ENCODE results near the gene PRELID2.
"Not testable (repeated sequence)": the region's sequence is repeated elsewhere in the genome, so short reads cannot be mapped to it uniquely, and the experiment has no call there.

Gene PRELID2

GRCh38 chr5:145838276-145838675 is 3.1 kb upstream of the PRELID2 start:
- DNase-seq: no peak

GRCh38 chr5:145836241-145836640 is 1.1 kb upstream of the PRELID2 start:
- DNase-seq: not testable (repeated sequence)

DNA sequence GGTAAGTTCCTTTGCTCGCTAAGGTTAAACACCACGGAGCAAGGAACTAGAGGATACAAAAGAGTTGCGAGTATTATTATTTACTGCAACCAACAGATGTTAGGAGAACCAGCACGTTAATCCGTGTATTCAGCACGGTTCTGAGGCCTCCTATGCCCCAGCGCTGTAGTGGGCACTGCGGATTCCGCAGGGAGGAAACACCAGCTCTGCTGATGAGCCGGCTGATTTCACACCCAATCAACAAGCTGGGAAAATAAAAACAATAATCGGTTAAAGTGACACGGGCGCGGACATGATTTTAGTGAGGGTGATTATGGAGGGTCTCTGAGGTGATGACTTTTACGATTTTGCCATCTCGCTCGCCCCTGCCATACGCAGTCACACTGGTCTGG is 702 bp upstream of the PRELID2 start:
- DNase-seq: no peak

DNA sequence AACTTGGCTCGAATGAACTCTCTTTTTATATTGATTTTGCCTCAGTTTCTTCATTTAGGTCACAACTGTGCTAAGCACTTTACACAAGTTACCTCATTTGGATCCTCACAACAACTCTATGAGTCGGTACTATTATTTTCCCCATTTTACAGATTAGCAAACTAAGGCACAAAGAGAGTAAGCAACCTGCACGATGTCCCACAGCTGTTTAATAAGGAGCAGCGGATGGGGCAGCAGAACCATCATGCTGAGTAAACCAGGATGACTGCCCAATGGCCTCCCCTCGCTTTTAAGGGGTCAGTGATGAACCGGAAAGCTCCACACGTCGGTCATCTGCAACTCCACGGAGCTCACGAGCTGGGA is 607 bp downstream of the PRELID2 start:
- no peak for DNase-seq

GRCh38 chr5:145833631-145834200 is 1.4 kb downstream of the PRELID2 start:
- DNase-seq: no peak

GRCh38 chr5:145830594-145830993 is 4.5 kb downstream of the PRELID2 start:
- DNase-seq: no peak

GRCh38 chr5:145829708-145830361 is 5.3 kb downstream of the PRELID2 start:
- peak; percentile 44 for DNase-seq

DNA sequence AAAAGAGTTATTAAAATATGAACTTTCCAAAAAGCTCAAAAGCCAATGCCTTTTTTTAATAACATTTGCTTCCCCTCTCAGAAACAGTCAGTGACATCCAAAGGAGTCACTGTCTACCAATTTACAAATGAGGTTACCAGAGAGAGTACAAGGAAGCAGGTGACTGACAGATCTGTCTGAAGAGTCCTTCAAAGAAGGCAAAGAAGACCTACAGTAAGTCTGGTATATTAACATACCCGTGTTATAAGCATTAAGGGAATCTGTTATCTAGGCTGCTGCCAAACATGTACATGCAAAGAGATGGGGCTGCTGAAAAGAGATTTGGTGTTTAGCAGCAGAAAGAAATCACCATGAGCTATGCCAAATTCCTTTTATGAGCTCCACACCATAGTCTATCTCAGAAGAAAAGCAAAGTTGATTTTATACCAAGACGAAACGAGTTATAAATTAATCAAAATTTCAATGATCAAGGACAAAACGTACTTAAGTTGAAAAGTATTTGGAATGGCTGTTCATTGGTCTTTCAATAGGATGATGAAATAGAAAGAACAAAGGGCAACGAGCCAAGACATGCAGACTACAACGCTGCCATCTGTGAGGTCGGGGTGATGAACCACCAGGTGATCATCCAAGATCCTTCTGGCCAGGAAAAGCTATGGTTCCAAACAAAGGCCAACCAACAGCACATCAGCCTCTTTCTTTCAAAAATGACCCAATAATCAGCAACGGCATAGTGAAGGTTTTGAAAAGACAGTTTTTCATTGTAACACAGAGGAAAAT is 8.1 kb downstream of the PRELID2 start:
- no peak for DNase-seq

GRCh38 chr5:145825751-145826180 is 9.4 kb downstream of the PRELID2 start:
- peak; percentile 67 for DNase-seq

- no peak for DNase-seq
These were observed 11.1 kb downstream of the PRELID2 start for GRCh38 chr5:145824040-145824439.

GRCh38 chr5:145818604-145819003 is 16.5 kb downstream of the PRELID2 start:
- DNase-seq: no peak

DNA sequence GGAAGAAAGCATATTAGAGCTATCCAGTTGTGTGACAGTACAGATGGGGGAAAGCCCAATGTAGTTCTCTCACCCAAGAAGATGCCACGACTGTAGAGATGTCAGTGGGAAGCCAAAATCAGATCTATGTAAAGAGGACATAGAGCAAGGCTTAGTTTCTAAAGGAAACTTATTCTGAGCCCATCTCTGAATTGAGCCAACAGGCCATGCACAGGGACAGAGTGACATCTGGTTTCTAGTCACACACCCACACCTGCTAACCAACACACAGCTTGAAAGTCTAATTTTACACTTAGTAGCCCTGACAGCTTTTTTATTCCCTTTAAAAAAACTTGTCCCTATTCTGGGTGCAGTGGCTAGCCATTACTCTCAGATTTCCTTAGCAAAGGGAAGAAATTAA is 22.3 kb downstream of the PRELID2 start:
- DNase-seq: no peak

DNA sequence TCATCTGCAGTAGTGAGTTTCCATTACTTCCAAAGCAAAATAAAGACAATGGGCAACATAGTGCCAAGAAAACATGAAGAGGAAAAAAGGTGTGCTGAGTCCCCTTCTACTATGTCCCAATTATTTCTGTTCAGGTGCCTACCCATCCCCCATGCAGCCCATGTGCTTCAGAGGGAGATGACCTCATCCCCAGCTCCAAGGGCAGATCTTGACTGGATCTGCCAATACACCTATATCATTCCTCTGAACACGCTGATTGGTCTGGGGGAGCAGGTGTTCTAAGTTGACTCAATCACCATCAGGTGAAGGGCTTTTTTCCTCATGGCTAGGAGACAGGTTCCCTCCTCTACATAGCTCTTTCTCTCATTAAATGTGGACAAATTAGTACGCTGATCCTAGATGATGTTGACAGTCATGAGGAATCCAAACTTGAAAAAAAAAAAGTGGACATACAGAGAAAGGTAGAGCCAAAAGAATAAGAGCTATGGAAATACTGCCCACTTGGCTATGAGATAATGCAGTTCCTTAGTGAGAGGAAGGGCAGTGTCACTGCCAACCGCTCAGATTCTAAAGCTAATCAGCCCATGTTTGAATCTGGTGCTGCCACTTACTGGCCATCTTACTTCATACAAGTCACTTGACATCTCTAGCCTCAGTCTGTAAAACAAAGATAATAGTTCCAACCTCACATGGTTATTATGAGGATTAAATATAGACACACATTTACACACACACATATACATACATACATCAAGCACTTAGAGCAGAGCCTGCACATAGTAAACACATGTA is 23.1 kb downstream of the PRELID2 start:
- DNase-seq: peak; percentile 20

DNA sequence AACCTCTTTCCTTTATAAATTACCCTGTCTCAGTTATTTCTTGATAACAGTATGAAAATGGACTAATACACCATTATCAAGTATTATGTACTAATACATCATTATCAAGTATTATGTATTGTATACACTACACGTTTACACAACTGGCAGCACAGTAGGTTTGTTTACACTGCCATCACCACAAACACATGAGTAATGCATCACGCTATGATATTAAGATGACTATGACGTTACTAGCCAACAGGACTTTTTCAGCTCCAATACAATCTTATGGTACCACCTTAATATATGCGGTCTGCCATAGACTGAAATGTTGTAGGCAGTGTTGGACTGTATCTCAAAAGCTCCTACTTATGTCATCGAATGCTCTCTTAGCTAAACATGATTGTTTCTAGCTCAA is 28.2 kb downstream of the PRELID2 start:
- no peak for DNase-seq

- no peak for DNase-seq
These were observed 29.3 kb downstream of the PRELID2 start for GRCh38 chr5:145805819-145806218.

GRCh38 chr5:145804701-145805100 is 30.4 kb downstream of the PRELID2 start:
- DNase-seq: no peak

- no peak for DNase-seq
These were observed 31.8 kb downstream of the PRELID2 start for GRCh38 chr5:145803112-145804004.

DNA sequence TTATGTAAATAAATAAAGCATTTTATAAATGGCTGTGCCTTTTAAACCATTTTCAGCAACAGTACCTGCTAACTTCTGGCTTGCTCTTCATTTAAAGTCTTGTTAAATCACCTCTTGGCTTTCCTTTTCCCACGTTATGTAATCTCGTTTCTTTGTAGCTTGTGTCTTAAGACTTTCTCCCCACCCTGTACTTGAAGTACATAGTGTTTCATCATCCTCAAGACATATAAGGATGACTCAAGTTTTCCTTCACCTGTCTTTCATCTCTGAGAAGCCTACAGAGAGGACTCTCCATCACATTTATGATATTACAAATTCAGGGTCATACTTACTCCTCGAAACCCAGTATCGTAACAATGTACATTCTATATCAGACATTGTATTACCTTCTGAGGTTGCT is 33.9 kb downstream of the PRELID2 start:
- no peak for DNase-seq

DNA sequence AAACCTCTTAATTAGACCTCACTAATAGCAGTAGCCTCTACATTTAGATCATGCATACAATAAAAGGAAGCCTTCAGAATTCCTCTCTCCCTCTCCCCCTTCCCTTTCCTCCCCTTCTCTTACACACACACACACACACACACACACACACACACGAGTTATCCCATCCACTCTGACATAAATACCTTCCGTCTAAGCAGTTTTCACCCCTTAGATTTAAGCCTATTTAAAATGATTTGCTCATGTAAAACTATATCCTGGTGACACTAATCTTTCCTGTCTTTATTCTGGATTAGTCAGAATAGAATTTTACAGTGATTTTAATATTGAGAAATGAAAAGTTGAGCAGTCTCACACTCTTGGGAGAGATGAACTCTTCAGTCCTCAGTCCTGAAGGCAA is 35.0 kb downstream of the PRELID2 start:
- no peak for DNase-seq

GRCh38 chr5:145798503-145798902 is 36.6 kb downstream of the PRELID2 start:
- not testable (repeated sequence) for DNase-seq

- DNase-seq: no peak
These were observed 37.8 kb downstream of the PRELID2 start for GRCh38 chr5:145797336-145797735.

DNA sequence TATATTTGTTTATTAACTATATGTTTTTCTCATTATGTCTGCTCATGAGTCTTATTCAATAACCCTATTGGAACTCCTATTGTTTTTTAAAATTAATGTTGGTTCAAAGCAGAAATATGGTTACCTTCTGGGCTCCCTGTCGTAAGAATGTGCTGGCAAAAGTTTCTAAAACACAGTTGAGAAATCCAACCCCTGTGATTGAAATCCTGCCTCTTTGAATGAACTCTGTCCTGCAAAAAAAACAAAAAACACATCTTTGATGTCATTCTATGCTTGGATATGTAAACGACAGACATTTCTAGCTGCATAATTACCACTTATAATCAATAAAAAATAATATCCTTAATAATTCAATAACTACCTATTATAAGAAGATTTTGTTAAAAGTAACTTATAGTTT is 38.8 kb downstream of the PRELID2 start:
- DNase-seq: no peak

Measured in COR-L47 (cell line).